GM12878 (cell line): ENCODE results near the gene C11orf16. TPM values are rescaled to one million over a fixed set of nuclear protein-coding genes. Genes with fewer than 3 reads are reported as not detected.

Source experiments
- ATAC-seq: fragments of 200-7000 bp; cut with Tn5 transposase; 3 replicates; pipeline ENCODE4 v1.9.1; 2020; ENCODE audit warnings: mild to moderate bottlenecking, moderate library complexity
- BruUV-seq: library from RNA; stranded (reverse); fragments of 400-500 nt; replicated peaks from 2 replicates; lab custom pipeline; 2021; lab: Mats Ljungman, UMichigan
- CTCF ChIA-PET: fragments of 300-600 bp; sonication (Branson Sonifier 250); formaldehyde crosslinking; extraction: SDS; loops from one replicate; lab custom pipeline; 2021; ENCODE audit warnings: inconsistent platforms; lab: Yijun Ruan, JAX
- POLR2A ChIA-PET: fragments of 350-600 bp; formaldehyde crosslinking; extraction: SDS; loops from one replicate; lab custom pipeline; 2021; ENCODE audit warnings: inconsistent platforms; lab: Charles Lee
- RAD21 ChIA-PET: fragments of 300-600 bp; sonication (Branson Sonifier 250); formaldehyde crosslinking; loops from one replicate; lab custom pipeline; 2023; ENCODE audit warnings: antibody characterized with exemption; ENCODE audit not compliant: unreplicated experiment; lab: Charles Lee
- SMC1A ChIA-PET: fragments of 300-600 bp; sonication (Branson Sonifier 250); formaldehyde crosslinking; loops from one replicate; lab custom pipeline; 2023; ENCODE audit not compliant: unreplicated experiment, uncharacterized antibody; lab: Charles Lee
- DNase-seq: peaks from one replicate; pipeline ENCODE4 v3.0.0-alpha.2; 2011; ENCODE audit warnings: low read depth, low spot score
- FAIRE-seq: peaks from 3 replicates; lab custom pipeline; 2011; peaks lifted over from hg19 to GRCh38; lab: Jason Lieb, UNC
- H2AFZ ChIP-seq: 2 replicates; pipeline ENCODE4 v1.6.0; 2011; ENCODE audit warnings: low read depth, low read length, control low read depth; ENCODE audit not compliant: control insufficient read depth
- H3K27ac ChIP-seq: 2 replicates; pipeline ENCODE4 v1.5.1; 2011; ENCODE audit warnings: control low read depth; ENCODE audit not compliant: control insufficient read depth, insufficient read depth
- H3K27me3 ChIP-seq, 2 experiments: replicated peaks in 1 of 2; 2 replicates each; pipeline versions ENCODE4 v1.6.0 to v1.6.1; 2011; ENCODE audit warnings: low read length in 1 of 2; ENCODE audit not compliant: control insufficient read depth in 2 of 2, insufficient read depth in 2 of 2
- H3K36me3 ChIP-seq, 2 experiments: 2 replicates each; pipeline ENCODE4 v1.5.1; 2011; ENCODE audit warnings: low read length in 1 of 2; ENCODE audit not compliant: control insufficient read depth in 2 of 2, insufficient read depth in 2 of 2
- H3K4me1 ChIP-seq: 2 replicates; pipeline ENCODE4 v1.6.1; 2011; ENCODE audit warnings: mild to moderate bottlenecking, low read length, moderate library complexity, mixed read lengths; ENCODE audit not compliant: control insufficient read depth, insufficient read depth
- H3K4me2 ChIP-seq: 2 replicates; pipeline ENCODE4 v1.6.0; 2011; ENCODE audit warnings: control low read depth; ENCODE audit not compliant: control insufficient read depth, insufficient read depth
- H3K4me3 ChIP-seq: fragments of 200-600 bp; sonication (generic); 2 replicates; pipeline ENCODE4 v1.5.1; 2016
- H3K79me2 ChIP-seq: 2 replicates; pipeline ENCODE4 v1.6.0; 2011; ENCODE audit warnings: low read length; ENCODE audit not compliant: control insufficient read depth, insufficient read depth
- H3K9ac ChIP-seq: 2 replicates; pipeline ENCODE4 v1.8.0; 2011; ENCODE audit warnings: low read length, control low read depth, mixed read lengths; ENCODE audit not compliant: control insufficient read depth, insufficient read depth
- H3K9me3 ChIP-seq: replicated peaks from 3 replicates; pipeline ENCODE4 v1.5.1; 2011; ENCODE audit warnings: mild to moderate bottlenecking, low read length; ENCODE audit not compliant: control insufficient read depth, insufficient read depth
- H4K20me1 ChIP-seq: 2 replicates; pipeline ENCODE4 v1.6.0; 2011; ENCODE audit not compliant: control insufficient read depth, insufficient read depth
- BRCA1 ChIP-seq: IDR thresholded peaks from 2 replicates; pipeline ENCODE4 v1.6.1; 2011; ENCODE audit warnings: low read depth, low read length, improper control_type of control experiment
- CBFB ChIP-seq: IDR thresholded peaks from 2 replicates; pipeline ENCODE4 v1.6.1; 2016; ENCODE audit warnings: antibody characterized with exemption, low read depth
- CHD4 ChIP-seq: fragments of 200-600 bp; sonication (generic); IDR thresholded peaks from 2 replicates; pipeline ENCODE4 v1.6.1; 2016; ENCODE audit warnings: mild to moderate bottlenecking
- GABPA ChIP-seq: IDR thresholded peaks from 2 replicates; pipeline ENCODE4 v1.6.1; 2014; ENCODE audit warnings: antibody characterized with exemption, low read depth, mild to moderate bottlenecking, inconsistent platforms
- MYC ChIP-seq: IDR thresholded peaks from 2 replicates; pipeline ENCODE4 v1.6.1; 2011; ENCODE audit warnings: mild to moderate bottlenecking, low read length, moderate library complexity, inconsistent platforms; ENCODE audit not compliant: insufficient read depth, insufficient replicate concordance, insufficient read length, severe bottlenecking
- NR2C2 ChIP-seq: IDR thresholded peaks from 2 replicates; pipeline ENCODE4 v1.6.1; 2011; ENCODE audit warnings: borderline replicate concordance, low read depth; ENCODE audit not compliant: control insufficient read depth, insufficient read length
- RAD51 ChIP-seq: fragments of 450-650 bp; IDR thresholded peaks from 2 replicates; pipeline ENCODE4 v1.6.1; 2016; ENCODE audit warnings: moderate library complexity, mild to moderate bottlenecking, inconsistent platforms
- RB1 ChIP-seq: fragments of 450-650 bp; formaldehyde crosslinking; IDR thresholded peaks from 2 replicates; pipeline ENCODE4 v1.6.1; 2017; ENCODE audit warnings: mild to moderate bottlenecking, borderline replicate concordance
- TARDBP ChIP-seq: IDR thresholded peaks from 2 replicates; pipeline ENCODE4 v1.6.1; 2016; ENCODE audit warnings: borderline replicate concordance
- WGBS: methylation state at CpG from one replicate; pipeline ENCODE4 v1.1.6; 2016; ENCODE audit warnings: low lambda C conversion rate; ENCODE audit not compliant: insufficient replicate concordance, insufficient coverage; ENCODE audit errors: missing lambda C conversion rate; 5-methylcytosine and 5-hydroxymethylcytosine counted together
- in situ Hi-C: fragments of 300-500 bp; cut with MboI; formaldehyde crosslinking; loops from 9 replicates; pipeline ENCODE4 v1.14.3; 2018; ENCODE audit warnings: mixed read lengths
- intact Hi-C: fragments of 100-400 bp; cut with micrococcal nuclease; formaldehyde crosslinking; loops from one replicate; pipeline ENCODE4 v1.14.2; 2022; ENCODE audit not compliant: unreplicated experiment
- polyA plus RNA-seq, 11 experiments: library from polyadenylated mRNA; depleted of rRNA in 4 of 11; unstranded in 6 of 11; stranded (reverse) in 5 of 11; fragments of >200 nt; fragmentation: Nextera tagmentation in 4 of 11; fragmentation: Illumina TruSeq in 1 of 11; extraction: Ambion mirVana in 4 of 11; extraction: Trizol in 1 of 11; gene quantifications; 1 replicate in 1 of 11; 2 replicates in 10 of 11; pipeline versions ENCODE4 v1.2.1 to v1.2.3, GENCODE V29; 2011 to 2016; ENCODE audit warnings: inconsistent platforms in 2 of 11, missing spikeins in 2 of 11, low read depth in 1 of 11
- total RNA-seq, 4 experiments: library from RNA; depleted of rRNA in 3 of 4; stranded (reverse); fragments of >200 nt in 3 of 4; fragmentation: Illumina TruSeq in 1 of 4; extraction: Trizol in 1 of 4; gene quantifications; 2 replicates each; pipeline versions ENCODE4 v1.2.1 to v1.2.3, GENCODE V29; 2013 to 2021
- TF ChIP-seq, protein P1 (sequence below): IDR thresholded peaks from 2 replicates; pipeline ENCODE4 v1.6.1; 2012; ENCODE audit warnings: mild to moderate bottlenecking, low read depth, low read length

C11orf16 gene
- total and polyA plus RNA-seq, 10 of the 15 experiments (the other 5 are each of a cell fraction or from before 2014, with no cell fraction given) = 0.05 to 0.39 (median 0.32) TPM; not detected in 7

GRCh38 chr11:8928981-8929615 lies 3.6 kb downstream of the C11orf16 start (continued):
- TF ChIP-seq CBFB (no peak), CHD4 (no peak)
- TF ChIP-seq, protein P1, sequence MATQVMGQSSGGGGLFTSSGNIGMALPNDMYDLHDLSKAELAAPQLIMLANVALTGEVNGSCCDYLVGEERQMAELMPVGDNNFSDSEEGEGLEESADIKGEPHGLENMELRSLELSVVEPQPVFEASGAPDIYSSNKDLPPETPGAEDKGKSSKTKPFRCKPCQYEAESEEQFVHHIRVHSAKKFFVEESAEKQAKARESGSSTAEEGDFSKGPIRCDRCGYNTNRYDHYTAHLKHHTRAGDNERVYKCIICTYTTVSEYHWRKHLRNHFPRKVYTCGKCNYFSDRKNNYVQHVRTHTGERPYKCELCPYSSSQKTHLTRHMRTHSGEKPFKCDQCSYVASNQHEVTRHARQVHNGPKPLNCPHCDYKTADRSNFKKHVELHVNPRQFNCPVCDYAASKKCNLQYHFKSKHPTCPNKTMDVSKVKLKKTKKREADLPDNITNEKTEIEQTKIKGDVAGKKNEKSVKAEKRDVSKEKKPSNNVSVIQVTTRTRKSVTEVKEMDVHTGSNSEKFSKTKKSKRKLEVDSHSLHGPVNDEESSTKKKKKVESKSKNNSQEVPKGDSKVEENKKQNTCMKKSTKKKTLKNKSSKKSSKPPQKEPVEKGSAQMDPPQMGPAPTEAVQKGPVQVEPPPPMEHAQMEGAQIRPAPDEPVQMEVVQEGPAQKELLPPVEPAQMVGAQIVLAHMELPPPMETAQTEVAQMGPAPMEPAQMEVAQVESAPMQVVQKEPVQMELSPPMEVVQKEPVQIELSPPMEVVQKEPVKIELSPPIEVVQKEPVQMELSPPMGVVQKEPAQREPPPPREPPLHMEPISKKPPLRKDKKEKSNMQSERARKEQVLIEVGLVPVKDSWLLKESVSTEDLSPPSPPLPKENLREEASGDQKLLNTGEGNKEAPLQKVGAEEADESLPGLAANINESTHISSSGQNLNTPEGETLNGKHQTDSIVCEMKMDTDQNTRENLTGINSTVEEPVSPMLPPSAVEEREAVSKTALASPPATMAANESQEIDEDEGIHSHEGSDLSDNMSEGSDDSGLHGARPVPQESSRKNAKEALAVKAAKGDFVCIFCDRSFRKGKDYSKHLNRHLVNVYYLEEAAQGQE = no peak

DNA sequence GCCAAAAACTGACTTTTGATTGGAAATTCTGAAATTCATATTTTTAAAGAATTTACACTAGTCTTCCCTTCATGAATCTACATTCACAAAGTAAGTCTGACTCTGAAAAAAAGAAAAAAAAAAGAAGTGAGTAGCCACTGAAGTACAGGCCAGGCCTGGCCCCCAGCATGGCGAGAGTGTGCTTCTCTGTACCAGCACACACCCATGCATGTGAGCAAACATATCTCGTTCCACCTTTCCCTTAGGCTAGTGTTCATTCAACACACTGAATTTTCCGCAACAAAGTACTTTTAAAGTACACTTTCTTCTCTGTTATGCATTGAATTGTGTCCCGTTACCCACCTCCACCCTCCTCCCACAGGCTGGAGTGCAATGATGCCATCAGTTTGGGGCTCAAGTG lies 4.5 kb downstream of the C11orf16 start:
- in situ Hi-C loops (no loop called here), intact Hi-C loops (no loop called here)
- no peak for FAIRE-seq
- BruUV-seq = no TSS peak
- WGBS = 95% methylated on average over 4 of the region's 4 CpGs
- H3K36me3 ChIP-seq = peaks cover 0 to 2% of the 10 kb centered on the region in 2 experiments; a peak in 2 of 4 replicates
- DNase-seq = no peak
- no peak overlapping the region for H3K27ac ChIP-seq
- H3K9me3 ChIP-seq = no peaks in the 10 kb centered on the region
- ChIA-PET RAD21 (no interaction called here), SMC1A (interaction anchor here (0.9 kb wide), 1 partner anchor 31 kb away, joined by 6 read pairs; no protein-coding TSS in a partner anchor), POLR2A (no interaction called here), CTCF (no interaction called here)
- H3K4me1 ChIP-seq = no peaks in the 10 kb centered on the region
- no peaks in the 10 kb centered on the region for H4K20me1 ChIP-seq
- H3K9ac ChIP-seq = no peak overlapping the region
- no peaks in the 10 kb centered on the region for H3K27me3 ChIP-seq
- no peak overlapping the region for H3K4me3 ChIP-seq
- TF ChIP-seq RAD51 (no peak), BRCA1 (no peak), NR2C2 (no peak), MYC (no peak), TARDBP (no peak), RB1 (no peak), GABPA (no peak)
- no peaks in the 10 kb centered on the region for H3K79me2 ChIP-seq
- no peak overlapping the region for H3K4me2 ChIP-seq
- no peak for ATAC-seq
- H2AFZ ChIP-seq = no peak overlapping the region
